ENCODE data around the gene VWA5B2. TPM values are rescaled to one million over a fixed set of nuclear protein-coding genes. Genes with fewer than 3 reads are reported as not detected.

VWA5B2 gene
- total and polyA plus RNA-seq, 2 of the 13 experiments (the other 11 are each of a cell fraction or from before 2014, with no cell fraction given) = 0.03 to 0.04 TPM

DNA sequence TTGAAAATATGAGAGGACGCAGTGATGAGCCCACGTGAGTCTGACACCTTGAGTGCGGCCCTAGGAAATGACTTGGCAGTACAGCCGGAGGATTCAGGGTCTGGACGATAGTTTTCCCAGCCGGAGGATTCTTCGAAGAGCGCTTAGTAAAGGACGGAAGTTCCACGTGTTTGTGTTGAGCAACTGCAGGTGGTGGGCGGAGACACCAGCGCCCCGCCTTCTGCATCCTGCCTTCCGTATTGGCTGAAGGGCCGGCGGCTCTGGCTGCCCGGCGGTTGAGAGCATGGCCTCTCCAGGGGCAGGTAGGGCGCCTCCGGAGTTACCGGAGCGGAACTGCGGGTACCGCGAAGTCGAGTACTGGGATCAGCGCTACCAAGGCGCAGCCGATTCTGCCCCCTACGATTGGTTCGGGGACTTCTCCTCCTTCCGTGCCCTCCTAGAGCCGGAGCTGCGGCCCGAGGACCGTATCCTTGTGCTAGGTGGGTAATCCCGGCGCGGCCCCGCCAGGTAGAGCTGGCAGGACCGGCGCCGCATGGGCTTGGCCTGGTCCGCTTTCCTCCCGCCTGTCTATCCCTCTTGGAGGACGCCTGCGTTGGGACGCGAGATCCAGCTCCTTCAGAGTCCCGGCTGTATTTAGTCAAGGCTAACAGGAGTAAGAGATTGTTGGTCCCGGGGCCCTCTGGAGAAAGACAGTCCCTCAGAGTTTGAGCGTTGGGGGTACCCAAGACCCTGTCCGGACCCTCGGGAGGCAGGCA lies 20.2 kb downstream of the VWA5B2 start, which contains the start of gene EEF1AKMT4 (continued):
- TF ChIP-seq, protein P1, sequence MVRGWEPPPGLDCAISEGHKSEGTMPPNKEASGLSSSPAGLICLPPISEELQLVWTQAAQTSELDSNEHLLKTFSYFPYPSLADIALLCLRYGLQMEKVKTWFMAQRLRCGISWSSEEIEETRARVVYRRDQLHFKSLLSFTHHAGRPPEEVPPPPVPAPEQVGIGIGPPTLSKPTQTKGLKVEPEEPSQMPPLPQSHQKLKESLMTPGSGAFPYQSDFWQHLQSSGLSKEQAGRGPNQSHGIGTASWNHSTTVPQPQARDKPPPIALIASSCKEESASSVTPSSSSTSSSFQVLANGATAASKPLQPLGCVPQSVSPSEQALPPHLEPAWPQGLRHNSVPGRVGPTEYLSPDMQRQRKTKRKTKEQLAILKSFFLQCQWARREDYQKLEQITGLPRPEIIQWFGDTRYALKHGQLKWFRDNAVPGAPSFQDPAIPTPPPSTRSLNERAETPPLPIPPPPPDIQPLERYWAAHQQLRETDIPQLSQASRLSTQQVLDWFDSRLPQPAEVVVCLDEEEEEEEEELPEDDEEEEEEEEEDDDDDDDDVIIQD (CRISPR knock-in tag; IDR thresholded peaks at IDR 0.05; ENCODE audit: low read depth) = no peak
- TF ChIP-seq, protein P2, sequence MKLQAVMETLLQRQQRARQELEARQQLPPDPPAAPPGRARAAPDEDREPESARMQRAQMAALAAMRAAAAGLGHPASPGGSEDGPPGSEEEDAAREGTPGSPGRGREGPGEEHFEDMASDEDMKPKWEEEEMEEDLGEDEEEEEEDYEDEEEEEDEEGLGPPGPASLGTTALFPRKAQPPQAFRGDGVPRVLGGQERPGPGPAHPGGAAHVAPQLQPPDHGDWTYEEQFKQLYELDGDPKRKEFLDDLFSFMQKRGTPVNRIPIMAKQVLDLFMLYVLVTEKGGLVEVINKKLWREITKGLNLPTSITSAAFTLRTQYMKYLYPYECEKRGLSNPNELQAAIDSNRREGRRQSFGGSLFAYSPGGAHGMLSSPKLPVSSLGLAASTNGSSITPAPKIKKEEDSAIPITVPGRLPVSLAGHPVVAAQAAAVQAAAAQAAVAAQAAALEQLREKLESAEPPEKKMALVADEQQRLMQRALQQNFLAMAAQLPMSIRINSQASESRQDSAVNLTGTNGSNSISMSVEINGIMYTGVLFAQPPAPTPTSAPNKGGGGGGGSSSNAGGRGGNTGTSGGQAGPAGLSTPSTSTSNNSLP (IDR thresholded peaks at IDR 0.05; ENCODE audit: low read depth, low read length) = no peak
- TF ChIP-seq SMAD1 (CRISPR knock-in tag; IDR thresholded peaks at IDR 0.05; ENCODE audit: borderline replicate concordance, low read depth) (no peak), ZBTB7A (CRISPR knock-in tag; IDR thresholded peaks at IDR 0.05) (no peak), HDAC1 (CRISPR knock-in tag; IDR thresholded peaks at IDR 0.05) (peak; percentile 85), ZNF777 (CRISPR knock-in tag; IDR thresholded peaks at IDR 0.05) (peak; percentile 31; the same call in 1 of the 2 replicates), SMARCE1 (IDR thresholded peaks at IDR 0.05; ENCODE audit: borderline replicate concordance) (no peak), ZNF333 (CRISPR knock-in tag; IDR thresholded peaks at IDR 0.05; ENCODE audit: borderline replicate concordance) (no peak), SOX5 (CRISPR knock-in tag; IDR thresholded peaks at IDR 0.05; ENCODE audit: borderline replicate concordance) (no peak; the same call in 1 of the 2 replicates), BORCS8-MEF2B (CRISPR knock-in tag; IDR thresholded peaks at IDR 0.05) (no peak), ZFP1 (CRISPR knock-in tag; IDR thresholded peaks at IDR 0.05) (no peak), TMF1 (CRISPR knock-in tag; IDR thresholded peaks at IDR 0.05; ENCODE audit: low read depth) (no peak)
- TF ChIP-seq, protein P3, sequence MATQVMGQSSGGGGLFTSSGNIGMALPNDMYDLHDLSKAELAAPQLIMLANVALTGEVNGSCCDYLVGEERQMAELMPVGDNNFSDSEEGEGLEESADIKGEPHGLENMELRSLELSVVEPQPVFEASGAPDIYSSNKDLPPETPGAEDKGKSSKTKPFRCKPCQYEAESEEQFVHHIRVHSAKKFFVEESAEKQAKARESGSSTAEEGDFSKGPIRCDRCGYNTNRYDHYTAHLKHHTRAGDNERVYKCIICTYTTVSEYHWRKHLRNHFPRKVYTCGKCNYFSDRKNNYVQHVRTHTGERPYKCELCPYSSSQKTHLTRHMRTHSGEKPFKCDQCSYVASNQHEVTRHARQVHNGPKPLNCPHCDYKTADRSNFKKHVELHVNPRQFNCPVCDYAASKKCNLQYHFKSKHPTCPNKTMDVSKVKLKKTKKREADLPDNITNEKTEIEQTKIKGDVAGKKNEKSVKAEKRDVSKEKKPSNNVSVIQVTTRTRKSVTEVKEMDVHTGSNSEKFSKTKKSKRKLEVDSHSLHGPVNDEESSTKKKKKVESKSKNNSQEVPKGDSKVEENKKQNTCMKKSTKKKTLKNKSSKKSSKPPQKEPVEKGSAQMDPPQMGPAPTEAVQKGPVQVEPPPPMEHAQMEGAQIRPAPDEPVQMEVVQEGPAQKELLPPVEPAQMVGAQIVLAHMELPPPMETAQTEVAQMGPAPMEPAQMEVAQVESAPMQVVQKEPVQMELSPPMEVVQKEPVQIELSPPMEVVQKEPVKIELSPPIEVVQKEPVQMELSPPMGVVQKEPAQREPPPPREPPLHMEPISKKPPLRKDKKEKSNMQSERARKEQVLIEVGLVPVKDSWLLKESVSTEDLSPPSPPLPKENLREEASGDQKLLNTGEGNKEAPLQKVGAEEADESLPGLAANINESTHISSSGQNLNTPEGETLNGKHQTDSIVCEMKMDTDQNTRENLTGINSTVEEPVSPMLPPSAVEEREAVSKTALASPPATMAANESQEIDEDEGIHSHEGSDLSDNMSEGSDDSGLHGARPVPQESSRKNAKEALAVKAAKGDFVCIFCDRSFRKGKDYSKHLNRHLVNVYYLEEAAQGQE (IDR thresholded peaks at IDR 0.05; ENCODE audit: borderline replicate concordance in 1 of 2, low read depth in 1 of 2, low read length in 2 of 2) = peak in 1 of 2 experiments; percentile 63; a peak in 1 of 4 replicates
- TF ChIP-seq, protein P4, sequence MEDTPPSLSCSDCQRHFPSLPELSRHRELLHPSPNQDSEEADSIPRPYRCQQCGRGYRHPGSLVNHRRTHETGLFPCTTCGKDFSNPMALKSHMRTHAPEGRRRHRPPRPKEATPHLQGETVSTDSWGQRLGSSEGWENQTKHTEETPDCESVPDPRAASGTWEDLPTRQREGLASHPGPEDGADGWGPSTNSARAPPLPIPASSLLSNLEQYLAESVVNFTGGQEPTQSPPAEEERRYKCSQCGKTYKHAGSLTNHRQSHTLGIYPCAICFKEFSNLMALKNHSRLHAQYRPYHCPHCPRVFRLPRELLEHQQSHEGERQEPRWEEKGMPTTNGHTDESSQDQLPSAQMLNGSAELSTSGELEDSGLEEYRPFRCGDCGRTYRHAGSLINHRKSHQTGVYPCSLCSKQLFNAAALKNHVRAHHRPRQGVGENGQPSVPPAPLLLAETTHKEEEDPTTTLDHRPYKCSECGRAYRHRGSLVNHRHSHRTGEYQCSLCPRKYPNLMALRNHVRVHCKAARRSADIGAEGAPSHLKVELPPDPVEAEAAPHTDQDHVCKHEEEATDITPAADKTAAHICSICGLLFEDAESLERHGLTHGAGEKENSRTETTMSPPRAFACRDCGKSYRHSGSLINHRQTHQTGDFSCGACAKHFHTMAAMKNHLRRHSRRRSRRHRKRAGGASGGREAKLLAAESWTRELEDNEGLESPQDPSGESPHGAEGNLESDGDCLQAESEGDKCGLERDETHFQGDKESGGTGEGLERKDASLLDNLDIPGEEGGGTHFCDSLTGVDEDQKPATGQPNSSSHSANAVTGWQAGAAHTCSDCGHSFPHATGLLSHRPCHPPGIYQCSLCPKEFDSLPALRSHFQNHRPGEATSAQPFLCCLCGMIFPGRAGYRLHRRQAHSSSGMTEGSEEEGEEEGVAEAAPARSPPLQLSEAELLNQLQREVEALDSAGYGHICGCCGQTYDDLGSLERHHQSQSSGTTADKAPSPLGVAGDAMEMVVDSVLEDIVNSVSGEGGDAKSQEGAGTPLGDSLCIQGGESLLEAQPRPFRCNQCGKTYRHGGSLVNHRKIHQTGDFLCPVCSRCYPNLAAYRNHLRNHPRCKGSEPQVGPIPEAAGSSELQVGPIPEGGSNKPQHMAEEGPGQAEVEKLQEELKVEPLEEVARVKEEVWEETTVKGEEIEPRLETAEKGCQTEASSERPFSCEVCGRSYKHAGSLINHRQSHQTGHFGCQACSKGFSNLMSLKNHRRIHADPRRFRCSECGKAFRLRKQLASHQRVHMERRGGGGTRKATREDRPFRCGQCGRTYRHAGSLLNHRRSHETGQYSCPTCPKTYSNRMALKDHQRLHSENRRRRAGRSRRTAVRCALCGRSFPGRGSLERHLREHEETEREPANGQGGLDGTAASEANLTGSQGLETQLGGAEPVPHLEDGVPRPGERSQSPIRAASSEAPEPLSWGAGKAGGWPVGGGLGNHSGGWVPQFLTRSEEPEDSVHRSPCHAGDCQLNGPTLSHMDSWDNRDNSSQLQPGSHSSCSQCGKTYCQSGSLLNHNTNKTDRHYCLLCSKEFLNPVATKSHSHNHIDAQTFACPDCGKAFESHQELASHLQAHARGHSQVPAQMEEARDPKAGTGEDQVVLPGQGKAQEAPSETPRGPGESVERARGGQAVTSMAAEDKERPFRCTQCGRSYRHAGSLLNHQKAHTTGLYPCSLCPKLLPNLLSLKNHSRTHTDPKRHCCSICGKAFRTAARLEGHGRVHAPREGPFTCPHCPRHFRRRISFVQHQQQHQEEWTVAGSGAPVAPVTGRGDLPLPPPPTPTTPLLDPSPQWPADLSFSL (CRISPR knock-in tag; IDR thresholded peaks at IDR 0.05) = no peak
- TF ChIP-seq, protein P5, sequence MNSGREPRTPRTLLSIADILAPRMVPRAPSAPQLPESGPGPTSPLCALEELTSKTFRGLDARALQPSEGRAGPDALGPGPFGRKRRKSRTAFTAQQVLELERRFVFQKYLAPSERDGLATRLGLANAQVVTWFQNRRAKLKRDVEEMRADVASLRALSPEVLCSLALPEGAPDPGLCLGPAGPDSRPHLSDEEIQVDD (CRISPR knock-in tag; IDR thresholded peaks at IDR 0.05; ENCODE audit: borderline replicate concordance) = peak; percentile 57; the same call in 1 of the 2 replicates

All from HepG2 (cell line).